ENCODE measurements around the gene TCF25. TPM values are rescaled to one million over a fixed set of nuclear protein-coding genes. Genes with fewer than 3 reads are reported as not detected.
A peak's percentile ranks its signal among the peaks of the same experiment; 100 is the strongest.

The TCF25 gene
- total RNA-seq, 1 donor = 163 TPM

- TF ChIP-seq CTCF (IDR thresholded peaks at IDR 0.05; ENCODE audit: insufficient read depth, low read length) = no peak
- peak; percentile 62 for DNase-seq (ENCODE audit: low read depth)
- no peak overlapping the region for H3K4me3 ChIP-seq (ENCODE audit: low read depth, low read length)
These were observed 30.7 kb upstream of the TCF25 start for GRCh38 chr16:89842471-89843408.

GRCh38 chr16:89843409-89844350 lies 29.7 kb upstream of the TCF25 start:
- no peak for DNase-seq (ENCODE audit: low read depth)
- no peak for TF ChIP-seq CTCF (IDR thresholded peaks at IDR 0.05; ENCODE audit: insufficient read depth, low read length)
- H3K4me3 ChIP-seq (ENCODE audit: low read depth, low read length) = no peak overlapping the region

GRCh38 chr16:89844739-89845339 lies 28.6 kb upstream of the TCF25 start:
- H3K4me3 ChIP-seq (ENCODE audit: low read depth, low read length) = no peak overlapping the region
- no peak for TF ChIP-seq CTCF (IDR thresholded peaks at IDR 0.05; ENCODE audit: insufficient read depth, low read length)
- DNase-seq (ENCODE audit: low read depth) = no peak

- no peak for DNase-seq (ENCODE audit: low read depth)
- no peak overlapping the region for H3K4me3 ChIP-seq (ENCODE audit: low read depth, low read length)
- TF ChIP-seq CTCF (IDR thresholded peaks at IDR 0.05; ENCODE audit: insufficient read depth, low read length) = no peak
These were observed 28.0 kb upstream of the TCF25 start for GRCh38 chr16:89845417-89845816.

GRCh38 chr16:89847051-89847939 lies 26.1 kb upstream of the TCF25 start:
- DNase-seq (ENCODE audit: low read depth) = no peak
- TF ChIP-seq CTCF (IDR thresholded peaks at IDR 0.05; ENCODE audit: insufficient read depth, low read length) = no peak
- no peak overlapping the region for H3K4me3 ChIP-seq (ENCODE audit: low read depth, low read length)

- no peak for TF ChIP-seq CTCF (IDR thresholded peaks at IDR 0.05; ENCODE audit: insufficient read depth, low read length)
- no peak overlapping the region for H3K4me3 ChIP-seq (ENCODE audit: low read depth, low read length)
- DNase-seq (ENCODE audit: low read depth) = no peak
These were observed 25.5 kb upstream of the TCF25 start for GRCh38 chr16:89847940-89848297.

Measured in fibroblast of the aortic adventitia (primary cell).